SK-N-MC (cell line): Measurements from ENCODE around the gene PIK3R5.

ENCODE experiments used
- DNase-seq: peaks from one replicate; pipeline ENCODE4 v3.0.0-alpha.2; 2011; ENCODE audit warnings: low read depth, low spot score
- H3K27ac ChIP-seq: fragments of 200-600 bp; sonication (generic); 2 replicates; pipeline ENCODE4 v1.5.1; 2016; ENCODE audit warnings: mixed run types
- H3K36me3 ChIP-seq: fragments of 200-600 bp; sonication (generic); 2 replicates; pipeline ENCODE4 v1.6.1; 2017; ENCODE audit warnings: antibody characterized with exemption, low read length, mixed read lengths; ENCODE audit not compliant: insufficient read depth
- H3K4me3 ChIP-seq: fragments of 200-600 bp; sonication (generic); 2 replicates; pipeline ENCODE4 v1.5.1; 2016
- H3K9ac ChIP-seq: fragments of 200-600 bp; sonication (generic); 2 replicates; pipeline ENCODE4 v1.8.0; 2017; ENCODE audit warnings: mixed run types, mixed read lengths; ENCODE audit not compliant: insufficient read length
- H3K9me3 ChIP-seq: fragments of 200-600 bp; sonication (generic); 2 replicates; pipeline ENCODE4 v1.6.1; 2017; ENCODE audit warnings: low read depth, mild to moderate bottlenecking, antibody characterized with exemption, low read length, moderate library complexity, mixed read lengths
- EZH2 ChIP-seq: fragments of 200-600 bp; sonication (generic); IDR thresholded peaks from one replicate; pipeline ENCODE4 v1.6.1; 2017; ENCODE audit warnings: antibody characterized with exemption
- FOXP2 ChIP-seq: optimal IDR thresholded peaks from 2 replicates; pipeline ENCODE3; 2011; ENCODE audit warnings: mild to moderate bottlenecking, moderate library complexity; ENCODE audit not compliant: insufficient read depth; ENCODE audit errors: extremely low read length, control extremely low read depth
- POLR2AphosphoS5 ChIP-seq: IDR thresholded peaks from 2 replicates; pipeline ENCODE4 v1.6.1; 2012; ENCODE audit warnings: mild to moderate bottlenecking, low read depth, low read length, borderline replicate concordance

Gene PIK3R5

GRCh38 chr17:9004132-9004960 is 38.8 kb upstream of the PIK3R5 start:
- peaks cover 3% of the 10 kb centered on the region; the same call in 1 of the 2 replicates for H3K9me3 ChIP-seq
- H3K27ac ChIP-seq, result no peak overlapping the region
- DNase-seq, result no peak
- no peaks in the 10 kb centered on the region for H3K36me3 ChIP-seq
- H3K4me3 ChIP-seq, result no peak overlapping the region
- H3K9ac ChIP-seq, result no peak overlapping the region
- TF ChIP-seq POLR2AphosphoS5, result no peak
- no peak for TF ChIP-seq FOXP2
- no peak for TF ChIP-seq EZH2

- TF ChIP-seq FOXP2 (no peak), POLR2AphosphoS5 (no peak), EZH2 (no peak)
- no peaks in the 10 kb centered on the region for H3K36me3 ChIP-seq
- H3K9ac ChIP-seq, result no peak overlapping the region
- no peak for DNase-seq
- H3K4me3 ChIP-seq, result no peak overlapping the region
- H3K27ac ChIP-seq, result no peak overlapping the region
- peaks cover 3% of the 10 kb centered on the region; the same call in 1 of the 2 replicates for H3K9me3 ChIP-seq
These were observed 38.0 kb upstream of the PIK3R5 start for GRCh38 chr17:9003355-9004131.

DNA sequence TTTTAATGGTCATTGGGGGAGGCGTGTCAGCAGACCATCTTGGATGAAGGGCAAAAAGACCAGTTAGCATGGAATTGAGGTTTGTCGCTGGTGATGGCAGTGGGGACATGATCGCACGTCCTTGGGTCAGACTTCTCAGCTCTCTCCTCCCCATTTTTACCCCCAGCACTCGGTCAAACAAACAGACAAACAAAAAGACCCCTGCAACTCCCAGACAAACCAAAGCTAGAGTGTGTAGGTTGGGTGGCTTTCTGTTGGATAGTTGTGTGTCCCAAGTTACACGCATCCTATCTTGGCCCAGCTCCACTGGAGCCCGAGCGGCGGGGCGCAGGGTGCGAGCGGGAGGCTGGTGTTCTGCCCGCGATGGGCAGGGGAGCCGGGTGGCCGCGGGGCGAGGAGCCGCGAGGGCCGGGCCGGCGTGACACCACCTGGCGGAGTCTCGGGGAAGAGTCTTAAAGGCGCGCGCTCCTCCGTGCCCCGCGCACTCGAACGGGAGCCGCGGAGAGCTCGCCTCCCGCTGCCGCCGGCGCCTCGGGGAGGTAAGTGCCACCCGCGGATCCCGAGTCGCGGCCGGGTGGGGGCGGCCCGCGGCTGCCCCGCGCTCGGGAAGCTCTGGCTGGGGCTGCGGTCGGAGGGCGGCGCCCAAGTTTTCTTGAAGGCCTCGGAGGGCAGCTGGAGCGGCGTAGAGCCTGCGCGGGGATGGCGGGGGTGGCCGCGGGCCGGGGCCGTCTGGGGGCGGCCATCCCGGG is 37.3 kb upstream of the PIK3R5 start:
- H3K9ac ChIP-seq, result no peak overlapping the region
- H3K4me3 ChIP-seq, result no peak overlapping the region
- TF ChIP-seq POLR2AphosphoS5 (no peak), EZH2 (no peak), FOXP2 (no peak)
- DNase-seq, result no peak
- peaks cover 3% of the 10 kb centered on the region; the same call in 1 of the 2 replicates for H3K9me3 ChIP-seq
- no peaks in the 10 kb centered on the region for H3K36me3 ChIP-seq
- no peak overlapping the region for H3K27ac ChIP-seq

DNA sequence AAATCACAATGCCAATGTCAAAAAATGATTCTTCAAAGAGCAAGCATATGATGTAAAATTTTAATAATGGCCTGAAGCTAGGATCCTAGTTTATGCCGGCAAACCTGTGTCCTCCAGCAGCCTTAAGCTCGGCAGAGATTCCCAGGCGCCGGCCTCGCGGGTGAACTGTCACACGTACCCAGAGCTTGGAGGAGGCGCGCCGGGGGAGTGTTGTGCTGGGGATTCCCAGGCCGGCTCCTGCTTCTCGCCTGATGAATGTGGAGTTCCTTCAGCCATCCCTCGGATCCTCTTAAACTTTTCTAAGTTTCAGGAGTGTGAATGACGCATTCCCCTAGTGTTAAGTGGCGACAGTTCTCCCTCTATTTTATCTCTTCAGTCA is 36.7 kb upstream of the PIK3R5 start:
- no peak overlapping the region for H3K27ac ChIP-seq
- H3K4me3 ChIP-seq, result no peak overlapping the region
- peaks cover 3% of the 10 kb centered on the region; the same call in 1 of the 2 replicates for H3K9me3 ChIP-seq
- no peak for DNase-seq
- no peak for TF ChIP-seq FOXP2
- no peak for TF ChIP-seq EZH2
- no peak for TF ChIP-seq POLR2AphosphoS5
- H3K9ac ChIP-seq, result no peak overlapping the region
- H3K36me3 ChIP-seq, result no peaks in the 10 kb centered on the region

GRCh38 chr17:9001559-9001958 is 36.1 kb upstream of the PIK3R5 start:
- no peak for DNase-seq
- peaks cover 3% of the 10 kb centered on the region; the same call in 1 of the 2 replicates for H3K9me3 ChIP-seq
- no peak overlapping the region for H3K4me3 ChIP-seq
- TF ChIP-seq EZH2, result no peak
- no peak for TF ChIP-seq POLR2AphosphoS5
- no peak for TF ChIP-seq FOXP2
- no peaks in the 10 kb centered on the region for H3K36me3 ChIP-seq
- no peak overlapping the region for H3K9ac ChIP-seq
- H3K27ac ChIP-seq, result no peak overlapping the region

DNA sequence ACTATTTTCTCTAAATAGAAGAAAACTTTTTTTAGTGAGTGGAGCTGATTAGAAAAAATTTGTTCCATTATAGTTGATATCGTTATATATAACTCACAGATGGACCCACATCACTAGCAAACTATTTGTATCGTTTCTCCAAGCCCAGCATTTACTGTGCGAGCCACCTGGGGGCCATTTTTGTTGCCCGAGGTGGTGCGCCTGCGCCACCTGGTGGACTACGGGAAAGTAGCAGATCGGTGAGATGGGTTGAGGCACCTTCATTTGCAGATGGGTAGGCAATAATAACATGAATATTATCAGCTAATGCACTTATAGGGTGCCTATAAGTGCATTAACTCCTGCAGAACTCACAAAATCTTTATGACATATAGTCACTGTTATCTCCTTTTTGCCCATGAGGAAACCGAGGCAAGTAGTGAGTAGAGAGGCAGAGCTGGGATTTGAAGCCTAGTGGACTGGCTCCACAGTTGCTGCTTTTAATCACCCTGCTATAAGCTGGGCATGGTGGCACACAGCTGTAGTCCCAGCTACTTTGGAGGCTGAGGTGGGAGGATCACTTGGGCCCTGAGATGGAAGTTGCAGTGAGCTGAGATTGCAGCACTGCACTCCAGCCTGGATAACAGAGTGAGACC is 32.6 kb upstream of the PIK3R5 start:
- Histone ChIP-seq H3K27ac (no peak overlapping the region), H3K36me3 (no peaks in the 10 kb centered on the region), H3K4me3 (no peak overlapping the region), H3K9me3 (peaks cover 6% of the 10 kb centered on the region; the same call in 1 of the 2 replicates), H3K9ac (no peak overlapping the region)
- no peak for DNase-seq
- TF ChIP-seq EZH2 (no peak), POLR2AphosphoS5 (no peak), FOXP2 (no peak)

- H3K27ac ChIP-seq, result no peak overlapping the region
- TF ChIP-seq FOXP2 (no peak), EZH2 (no peak), POLR2AphosphoS5 (no peak)
- no peak for DNase-seq
These were observed 30.2 kb upstream of the PIK3R5 start for GRCh38 chr17:8995711-8996110.

More at GRCh38 chr17:8995711-8996110, 30.2 kb upstream of the PIK3R5 start:
- no peak overlapping the region for H3K4me3 ChIP-seq
- H3K36me3 ChIP-seq, result no peaks in the 10 kb centered on the region
- H3K9me3 ChIP-seq, result peaks cover 6% of the 10 kb centered on the region; the same call in 1 of the 2 replicates
- H3K9ac ChIP-seq, result no peak overlapping the region
